Upper lobe of right lung (tissue), 1 donor: Measurements from ENCODE around the gene RIOK2. TPM values are rescaled to one million over a fixed set of nuclear protein-coding genes. Genes with fewer than 3 reads are reported as not detected.
A peak's percentile ranks its signal among the peaks of the same experiment; 100 is the strongest.

Source experiments
- ATAC-seq: fragments of 200-7000 bp; cut with Tn5 transposase; one replicate; pipeline ENCODE4 v1.9.1; 2020; ENCODE audit warnings: mild to moderate bottlenecking, moderate library complexity
- DNase-seq: peaks from one replicate; pipeline ENCODE4 v3.0.0-alpha.2; 2020
- H3K27ac ChIP-seq: fragments of 200-600 bp; one replicate; pipeline ENCODE4 v1.8.0; 2022
- H3K27me3 ChIP-seq: fragments of 200-600 bp; one replicate; pipeline ENCODE4 v1.8.0; 2022; ENCODE audit warnings: mild to moderate bottlenecking
- H3K36me3 ChIP-seq: fragments of 200-600 bp; one replicate; pipeline ENCODE4 v1.8.0; 2022
- H3K4me1 ChIP-seq: fragments of 200-600 bp; one replicate; pipeline ENCODE4 v1.8.0; 2022
- H3K4me3 ChIP-seq: fragments of 200-600 bp; one replicate; pipeline ENCODE4 v1.8.0; 2022; ENCODE audit warnings: mild to moderate bottlenecking
- H3K9me3 ChIP-seq: fragments of 200-600 bp; one replicate; pipeline ENCODE4 v1.8.0; 2022
- intact Hi-C: fragments of 100-400 bp; cut with DNase I; formaldehyde crosslinking; loops from one replicate; pipeline ENCODE4 v1.11.0; 2022
- long read RNA-seq: library from polyadenylated mRNA; unstranded; transcript quantifications from one replicate; pipeline ENCODE4 v2.0.0, GENCODE V29; 2021
- total RNA-seq: library from RNA; stranded (reverse); fragmentation: NEBNext Ultra II Directional; extraction: Animal tissue kit (Norgen Biotek cat#: 25700); gene quantifications from one replicate; pipeline ENCODE4 v1.2.1, GENCODE V29; 2021
- TF ChIP-seq, protein P1 (sequence below): fragments of 200-600 bp; IDR thresholded peaks from one replicate; pipeline ENCODE4 v1.8.0; 2022; ENCODE audit warnings: antibody characterized with exemption
- donor health status: DM: no; HTN: yes; CAD: no; lungs with severe emphysema.

RIOK2 gene
- total RNA-seq: 22.2 TPM
- long read RNA-seq, transcript RIOK2-201 (10 exons, 3,922 nt): major isoform, 31 of 36 reads
- long read RNA-seq, partial matches to known transcripts: 1 of 36 reads
- long read RNA-seq, other reads (novel, unspliced or antisense): 4 of 36 reads

DNA sequence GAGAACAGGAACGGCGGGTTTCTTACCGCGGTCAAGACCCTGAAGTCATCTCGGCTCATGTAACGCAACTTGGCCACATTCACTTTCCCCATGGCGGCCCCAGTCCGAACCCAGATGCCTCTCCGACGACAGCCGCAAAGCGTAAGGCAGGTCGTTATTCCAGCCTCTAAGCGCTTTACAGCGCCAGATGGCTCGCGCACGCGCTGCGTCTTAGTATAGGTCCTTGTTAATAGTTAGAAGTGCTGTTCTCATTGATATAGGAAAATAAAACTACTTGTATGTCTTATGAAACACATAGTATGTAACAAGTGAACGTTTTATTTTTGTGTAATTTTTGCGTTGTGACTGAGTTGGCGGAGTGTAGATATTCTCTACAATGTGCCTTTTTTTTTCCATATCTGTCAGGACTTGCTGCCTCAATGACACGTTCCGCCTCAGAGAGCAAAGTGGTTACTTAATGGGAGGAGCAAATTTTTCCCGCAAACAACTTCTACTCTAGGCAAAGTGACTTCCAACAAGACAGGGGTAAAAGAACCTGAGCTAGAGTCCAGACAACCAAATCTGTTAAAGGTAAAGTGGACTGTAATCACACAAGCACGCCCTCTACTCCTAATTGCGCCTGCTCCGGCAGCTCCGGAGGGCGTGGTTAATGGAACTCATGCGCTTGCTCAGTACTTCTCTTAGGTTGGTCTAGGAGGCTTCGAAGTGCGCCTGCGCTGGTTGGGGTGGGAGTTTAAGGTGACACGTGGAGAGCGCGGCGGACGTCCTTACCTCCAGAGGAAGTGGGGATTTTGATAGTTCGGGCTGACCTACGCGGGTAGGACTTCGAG lies at the start of gene RIOK2:
RIOK2 (minus strand) TSS at position 148 of the 830 bp plus-strand sequence; CDS start at position 92, 56 bp downstream.
- DNase-seq: peak; percentile 98
- H3K36me3 ChIP-seq: peaks cover 10% of the 10 kb centered on the region
- peak within 1 kb of the TSS; percentile 96 for H3K27ac ChIP-seq
- intact Hi-C loops: no loop called here
- peak; percentile 97 for ATAC-seq
- peaks cover 24% of the 10 kb centered on the region for H3K4me1 ChIP-seq
- H3K4me3 ChIP-seq: peak within 1 kb of the TSS; percentile 83
- TF ChIP-seq, protein P1, sequence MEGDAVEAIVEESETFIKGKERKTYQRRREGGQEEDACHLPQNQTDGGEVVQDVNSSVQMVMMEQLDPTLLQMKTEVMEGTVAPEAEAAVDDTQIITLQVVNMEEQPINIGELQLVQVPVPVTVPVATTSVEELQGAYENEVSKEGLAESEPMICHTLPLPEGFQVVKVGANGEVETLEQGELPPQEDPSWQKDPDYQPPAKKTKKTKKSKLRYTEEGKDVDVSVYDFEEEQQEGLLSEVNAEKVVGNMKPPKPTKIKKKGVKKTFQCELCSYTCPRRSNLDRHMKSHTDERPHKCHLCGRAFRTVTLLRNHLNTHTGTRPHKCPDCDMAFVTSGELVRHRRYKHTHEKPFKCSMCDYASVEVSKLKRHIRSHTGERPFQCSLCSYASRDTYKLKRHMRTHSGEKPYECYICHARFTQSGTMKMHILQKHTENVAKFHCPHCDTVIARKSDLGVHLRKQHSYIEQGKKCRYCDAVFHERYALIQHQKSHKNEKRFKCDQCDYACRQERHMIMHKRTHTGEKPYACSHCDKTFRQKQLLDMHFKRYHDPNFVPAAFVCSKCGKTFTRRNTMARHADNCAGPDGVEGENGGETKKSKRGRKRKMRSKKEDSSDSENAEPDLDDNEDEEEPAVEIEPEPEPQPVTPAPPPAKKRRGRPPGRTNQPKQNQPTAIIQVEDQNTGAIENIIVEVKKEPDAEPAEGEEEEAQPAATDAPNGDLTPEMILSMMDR: no peak
- H3K27me3 ChIP-seq: no peaks in the 10 kb centered on the region
- no peaks in the 10 kb centered on the region for H3K9me3 ChIP-seq

DNA sequence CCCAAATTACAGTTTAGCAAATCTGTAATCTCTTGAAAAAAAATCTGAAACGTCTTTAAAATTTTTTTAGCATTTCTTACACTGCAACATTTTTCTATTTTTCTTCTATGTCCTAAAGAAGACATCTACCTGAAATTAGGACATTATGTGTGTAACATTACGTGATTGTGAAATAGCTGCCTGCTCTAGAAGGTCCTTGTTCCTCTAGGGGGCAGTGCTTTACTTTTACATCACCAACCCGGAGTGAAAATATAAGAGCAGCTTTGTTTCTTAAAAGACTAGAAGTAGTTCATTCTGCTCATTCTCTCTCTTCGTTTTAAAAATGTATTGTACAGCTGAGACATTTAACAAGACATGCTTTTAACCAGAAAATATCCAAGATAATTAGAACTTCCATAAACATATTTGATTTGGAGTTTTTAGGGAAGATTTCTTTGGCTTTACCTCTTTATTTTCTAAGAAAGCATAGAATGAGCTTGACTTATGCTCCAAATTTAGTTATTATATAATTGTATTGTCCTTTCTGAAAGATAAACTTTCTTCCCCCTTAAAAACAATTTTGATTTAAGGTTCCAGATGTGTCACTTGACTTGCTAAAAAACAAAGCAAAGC lies 48.1 kb upstream of the RIOK2 start:
- peaks cover 4% of the 10 kb centered on the region for H3K4me1 ChIP-seq
- DNase-seq (no peak), ATAC-seq (peak; percentile 90)
- intact Hi-C loops: no loop called here
- H3K27ac ChIP-seq: no peak overlapping the region
- H3K4me3 ChIP-seq: no peak overlapping the region
- H3K27me3 ChIP-seq: no peaks in the 10 kb centered on the region
- TF ChIP-seq, protein P1: peak; percentile 75
- no peaks in the 10 kb centered on the region for H3K36me3 ChIP-seq
- H3K9me3 ChIP-seq: no peaks in the 10 kb centered on the region

DNA sequence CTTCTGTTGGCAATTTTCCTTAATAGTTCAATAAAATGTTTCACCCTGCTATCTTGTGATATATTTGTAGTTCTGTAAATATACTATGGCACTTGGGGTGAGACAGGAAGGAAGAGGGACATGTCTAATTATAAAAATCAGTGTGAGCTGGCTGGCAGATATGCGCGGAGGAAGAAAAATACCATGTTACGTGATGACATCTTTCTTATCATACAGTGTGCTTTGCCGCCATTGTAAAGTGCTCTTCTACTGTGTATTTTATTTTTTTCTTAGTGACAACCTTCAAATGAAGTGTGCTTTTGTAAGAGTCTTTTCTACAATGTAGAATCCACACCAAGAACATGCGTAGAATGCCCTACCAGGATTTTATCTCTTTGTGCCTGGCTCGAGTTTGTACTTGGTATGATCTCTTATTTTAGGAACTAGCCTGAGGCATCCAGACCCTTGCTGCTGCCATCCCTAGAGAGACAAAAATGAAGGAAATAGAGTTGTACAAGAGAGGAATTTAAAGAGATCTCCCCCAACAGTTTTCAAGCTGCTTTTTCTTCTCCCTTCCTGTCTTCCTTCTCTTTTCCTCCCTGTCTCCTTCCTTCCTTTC lies 46.7 kb upstream of the RIOK2 start:
- no peaks in the 10 kb centered on the region for H3K9me3 ChIP-seq
- no peak overlapping the region for H3K4me3 ChIP-seq
- peak overlapping the region; percentile 52 for H3K27ac ChIP-seq
- no peaks in the 10 kb centered on the region for H3K27me3 ChIP-seq
- peaks cover 4% of the 10 kb centered on the region for H3K4me1 ChIP-seq
- DNase-seq (no peak), ATAC-seq (peak; percentile 37)
- TF ChIP-seq, protein P1: no peak
- intact Hi-C loops: no loop called here
- no peaks in the 10 kb centered on the region for H3K36me3 ChIP-seq

DNA sequence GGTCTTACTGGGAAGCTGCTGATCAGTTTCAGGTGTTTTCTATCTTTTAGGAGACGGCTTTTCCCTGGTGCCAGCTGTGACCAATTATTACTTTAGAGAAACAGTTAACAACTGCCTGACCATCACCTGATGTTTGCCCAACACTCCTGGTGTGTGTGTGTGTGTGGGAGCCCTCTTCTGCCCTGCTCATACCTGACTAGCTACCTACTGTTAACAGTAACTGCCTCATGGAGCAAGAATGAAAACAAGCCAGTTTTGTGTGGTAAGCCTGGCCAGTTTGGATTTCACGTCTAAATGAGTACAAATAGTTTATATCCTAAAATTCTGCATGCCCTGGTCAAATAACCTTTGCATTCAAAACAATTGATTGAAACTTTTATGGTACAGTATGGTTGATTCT lies 46.1 kb upstream of the RIOK2 start:
- Histone ChIP-seq H3K4me3 (no peak overlapping the region), H3K27me3 (no peaks in the 10 kb centered on the region), H3K9me3 (no peaks in the 10 kb centered on the region), H3K36me3 (no peaks in the 10 kb centered on the region), H3K4me1 (peaks cover 4% of the 10 kb centered on the region), H3K27ac (peak overlapping the region; percentile 52)
- intact Hi-C loops: no loop called here
- DNase-seq (peak; percentile 70), ATAC-seq (peak; percentile 96)
- TF ChIP-seq, protein P1: no peak

DNA sequence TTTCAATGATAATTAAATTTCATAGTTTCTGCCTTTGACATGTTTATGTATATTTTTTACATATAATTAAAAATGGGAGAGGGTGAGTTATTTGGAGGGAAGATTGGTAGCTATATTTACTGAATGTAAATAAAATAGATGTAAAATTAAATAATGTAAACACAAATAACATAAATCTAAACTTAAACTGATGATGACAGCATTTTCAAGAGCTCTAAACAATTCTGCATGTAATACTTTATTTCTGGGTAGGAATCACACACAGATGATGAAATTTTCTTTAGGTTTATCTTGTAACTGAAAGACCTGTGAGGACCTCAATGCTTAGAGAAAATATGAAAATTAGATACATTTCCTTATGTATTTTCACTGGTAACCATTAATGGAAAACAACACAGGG lies 42.2 kb upstream of the RIOK2 start:
- Histone ChIP-seq H3K27ac (no peak overlapping the region), H3K9me3 (no peaks in the 10 kb centered on the region), H3K4me3 (no peak overlapping the region), H3K36me3 (no peaks in the 10 kb centered on the region), H3K4me1 (no peaks in the 10 kb centered on the region), H3K27me3 (no peaks in the 10 kb centered on the region)
- no peak for DNase-seq
- intact Hi-C loops: no loop called here
- TF ChIP-seq, protein P1: no peak
- ATAC-seq: no peak
